ENCODE data around the gene MKS1.

Gene MKS1

GRCh38 chr17:58156839-58157803 is 61.9 kb downstream of the MKS1 start:
- no peak for DNase-seq

Measured in T1000 (cell line).